SU-DHL-6 (cell line): ENCODE data around the gene ZNF639.

Source experiments
- CTCF ChIP-seq: fragments of 200-600 bp; sonication (generic); IDR thresholded peaks from one replicate; pipeline ENCODE4 v1.5.1; 2017; ENCODE audit warnings: antibody characterized with exemption, mild to moderate bottlenecking, low read length, moderate library complexity; ENCODE audit not compliant: insufficient read depth, poor library complexity, severe bottlenecking
- EZH2phosphoT487 ChIP-seq: fragments of 200-600 bp; sonication (generic), shearing (Covaris generic); conservative IDR thresholded peaks from 2 replicates; pipeline ENCODE4 v1.6.1; 2018; ENCODE audit warnings: mild to moderate bottlenecking, antibody characterized with exemption, low read length, moderate library complexity, mixed read lengths

GRCh38 chr3:179376474-179376873 lies 53.6 kb downstream of the ZNF639 start:
- TF ChIP-seq CTCF (no peak), EZH2phosphoT487 (no peak)
